Activated T-helper 9 cell treated with anti-CD3 and anti-CD28 coated beads, Interleukin-2, amount 50 U/mL, for 16 hours (primary cell): ENCODE results near the gene SERPINA4.
"Not testable (repeated sequence)": the region's sequence is repeated elsewhere in the genome, so short reads cannot be mapped to it uniquely, and the experiment has no call there.

Experiments
- DNase-seq: peaks from one replicate; pipeline ENCODE4 v3.0.0-alpha.2; 2020; ENCODE audit warnings: low read depth

The SERPINA4 gene

DNA sequence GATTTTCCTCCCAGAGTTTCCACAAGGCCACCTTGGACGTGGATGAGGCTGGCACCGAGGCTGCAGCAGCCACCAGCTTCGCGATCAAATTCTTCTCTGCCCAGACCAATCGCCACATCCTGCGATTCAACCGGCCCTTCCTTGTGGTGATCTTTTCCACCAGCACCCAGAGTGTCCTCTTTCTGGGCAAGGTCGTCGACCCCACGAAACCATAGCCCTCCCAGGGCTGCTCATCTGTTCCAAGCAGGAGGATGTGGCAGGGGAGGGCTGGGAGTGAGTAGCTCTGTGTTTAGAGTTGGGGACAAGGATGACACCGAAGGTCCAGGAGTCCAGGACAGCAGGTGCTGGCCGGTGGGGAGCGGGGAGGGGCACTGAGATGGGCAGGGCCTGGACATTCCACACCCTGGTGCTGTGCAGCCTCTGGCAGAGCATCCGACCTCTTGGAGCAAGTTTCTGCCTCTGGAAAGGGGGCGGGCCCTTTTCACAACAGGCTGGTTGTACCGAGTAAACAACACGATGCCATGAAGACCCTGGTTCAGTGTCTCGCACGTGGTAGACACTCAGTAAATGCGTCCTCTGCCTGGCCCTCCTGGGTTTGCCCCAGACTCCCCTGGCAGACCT, 8.2 kb downstream of the SERPINA4 start:
- no peak for DNase-seq

DNA sequence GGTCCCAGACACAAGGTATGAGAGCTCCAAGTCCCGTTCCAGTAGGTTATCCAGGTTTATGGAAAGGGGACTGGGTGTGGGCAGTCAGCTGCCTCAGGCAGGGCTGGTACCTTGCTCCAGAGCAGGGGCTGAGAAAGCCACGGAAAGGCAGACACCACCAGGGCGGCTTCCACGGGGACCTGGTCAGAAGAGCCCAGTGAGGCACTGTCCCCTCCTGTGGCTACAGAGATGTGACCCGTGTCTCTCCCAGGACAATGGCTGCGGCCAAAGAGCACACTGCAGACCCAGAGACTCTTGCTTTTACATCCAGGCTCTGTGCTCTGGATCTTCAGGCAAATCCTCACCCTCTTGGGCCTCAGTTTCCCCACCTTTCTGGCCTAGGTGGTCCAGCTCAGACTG, 8.8 kb downstream of the SERPINA4 start:
- DNase-seq, result no peak

GRCh38 chr14:94570440-94570839, 9.2 kb downstream of the SERPINA4 start:
- DNase-seq, result no peak

GRCh38 chr14:94571395-94571794, 10.2 kb downstream of the SERPINA4 start:
- DNase-seq, result no peak

DNA sequence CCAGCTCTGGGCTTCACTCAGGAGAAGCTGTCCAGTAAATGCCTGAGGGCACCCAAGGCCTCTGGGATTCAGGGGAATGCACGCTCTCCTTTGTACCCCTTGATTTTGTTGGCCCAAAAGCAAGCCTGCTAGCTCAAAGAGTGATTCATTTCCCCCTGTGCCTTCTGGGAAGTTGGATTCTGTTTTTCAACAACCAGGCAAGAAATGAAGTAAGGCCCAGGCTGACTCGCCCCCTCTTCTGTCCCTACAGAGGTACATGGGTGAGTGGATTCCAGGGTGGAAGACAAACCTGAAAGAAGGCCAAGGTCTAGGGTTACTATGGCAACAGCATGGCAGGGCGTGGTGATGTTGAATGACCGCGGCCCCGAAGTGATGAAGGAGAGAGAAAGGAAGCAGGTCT, 10.7 kb downstream of the SERPINA4 start:
- DNase-seq, result no peak

DNA sequence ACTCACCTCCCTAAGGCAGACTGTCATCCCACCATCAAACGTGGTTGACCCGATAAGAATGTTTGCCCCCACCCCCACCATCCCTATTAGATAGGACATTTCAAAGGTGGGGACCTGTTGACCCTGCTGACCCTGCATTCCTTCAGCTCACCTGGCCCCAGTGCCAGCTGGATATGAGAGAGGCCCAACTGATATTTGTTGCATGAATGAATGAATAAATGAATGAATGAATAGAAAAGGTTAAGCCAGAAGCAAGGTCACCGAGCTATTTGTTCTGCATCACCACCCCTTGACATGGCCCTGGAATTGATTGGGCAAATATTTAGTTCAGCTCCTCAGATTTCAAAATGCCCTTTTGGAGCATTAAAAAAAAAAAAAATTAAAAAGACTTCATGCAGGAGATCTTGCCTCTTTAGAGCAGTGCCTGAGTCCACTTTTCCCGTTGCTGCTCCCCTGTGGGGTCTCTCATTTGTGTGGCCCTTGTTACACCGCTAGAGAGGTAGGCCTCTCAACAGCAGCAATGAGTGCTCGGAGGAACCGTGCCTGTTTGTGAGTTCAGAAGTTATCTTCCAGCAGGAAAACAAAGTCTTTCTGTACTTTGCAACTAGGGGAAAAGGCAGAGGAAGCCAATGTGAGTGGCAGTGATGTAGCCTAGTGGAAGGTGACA, 11.5 kb downstream of the SERPINA4 start:
- no peak for DNase-seq

DNA sequence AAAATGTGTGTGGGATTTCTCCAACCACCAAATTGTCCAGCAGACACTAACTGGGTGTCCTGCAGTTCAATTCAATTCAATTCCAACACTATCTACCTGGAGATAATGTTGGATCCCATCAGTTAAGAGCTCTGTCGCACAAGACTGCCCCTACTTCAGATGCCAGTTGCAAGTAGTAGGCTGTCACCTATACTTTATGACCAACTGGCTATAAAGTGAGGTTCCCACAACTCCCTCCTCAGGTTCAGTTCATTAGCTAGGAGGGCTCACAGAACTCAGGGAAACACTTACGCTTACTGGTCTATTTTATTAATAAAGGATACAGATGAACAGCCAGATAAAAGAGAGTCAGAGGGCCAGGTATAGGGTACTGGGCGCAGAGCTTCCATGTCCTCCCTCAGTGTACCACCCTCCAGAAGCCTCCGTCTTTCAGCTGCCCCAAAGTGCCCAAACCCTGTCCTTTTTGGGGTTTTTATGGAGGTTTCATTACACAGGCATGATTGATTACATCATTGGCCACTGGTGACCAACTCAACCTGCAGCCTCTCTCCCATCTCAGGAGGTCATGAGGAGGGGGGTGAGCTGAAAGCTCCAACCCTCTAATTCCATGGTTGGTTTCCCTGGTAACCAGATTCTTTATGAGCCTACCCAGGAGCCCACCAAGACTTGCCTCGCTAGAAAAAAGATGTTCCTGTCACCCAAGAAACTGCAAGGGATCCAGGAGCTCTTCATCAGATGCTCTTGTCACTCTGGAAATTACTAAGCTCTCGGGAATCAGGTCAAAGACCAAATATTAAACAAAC, 12.4 kb downstream of the SERPINA4 start:
- no peak for DNase-seq

DNA sequence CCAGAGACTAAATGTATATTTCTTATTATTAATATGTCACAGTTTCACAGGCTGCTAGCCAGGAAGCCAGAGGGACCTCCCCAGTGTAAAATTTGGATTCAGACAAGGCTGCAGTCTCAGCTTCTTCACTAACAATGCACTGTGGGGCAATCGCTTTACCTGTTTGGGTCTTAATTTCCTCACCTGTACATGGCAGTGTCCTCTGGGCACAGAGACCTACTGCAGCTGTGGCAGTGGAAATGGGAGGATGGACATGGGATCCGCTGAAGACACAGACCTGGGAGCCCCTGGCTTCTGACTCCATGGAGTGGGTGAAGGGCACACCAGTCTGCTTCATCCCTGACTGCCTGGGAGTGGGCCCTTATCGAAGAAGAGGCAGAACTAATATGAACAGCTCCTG, 13.1 kb downstream of the SERPINA4 start:
- no peak for DNase-seq

DNA sequence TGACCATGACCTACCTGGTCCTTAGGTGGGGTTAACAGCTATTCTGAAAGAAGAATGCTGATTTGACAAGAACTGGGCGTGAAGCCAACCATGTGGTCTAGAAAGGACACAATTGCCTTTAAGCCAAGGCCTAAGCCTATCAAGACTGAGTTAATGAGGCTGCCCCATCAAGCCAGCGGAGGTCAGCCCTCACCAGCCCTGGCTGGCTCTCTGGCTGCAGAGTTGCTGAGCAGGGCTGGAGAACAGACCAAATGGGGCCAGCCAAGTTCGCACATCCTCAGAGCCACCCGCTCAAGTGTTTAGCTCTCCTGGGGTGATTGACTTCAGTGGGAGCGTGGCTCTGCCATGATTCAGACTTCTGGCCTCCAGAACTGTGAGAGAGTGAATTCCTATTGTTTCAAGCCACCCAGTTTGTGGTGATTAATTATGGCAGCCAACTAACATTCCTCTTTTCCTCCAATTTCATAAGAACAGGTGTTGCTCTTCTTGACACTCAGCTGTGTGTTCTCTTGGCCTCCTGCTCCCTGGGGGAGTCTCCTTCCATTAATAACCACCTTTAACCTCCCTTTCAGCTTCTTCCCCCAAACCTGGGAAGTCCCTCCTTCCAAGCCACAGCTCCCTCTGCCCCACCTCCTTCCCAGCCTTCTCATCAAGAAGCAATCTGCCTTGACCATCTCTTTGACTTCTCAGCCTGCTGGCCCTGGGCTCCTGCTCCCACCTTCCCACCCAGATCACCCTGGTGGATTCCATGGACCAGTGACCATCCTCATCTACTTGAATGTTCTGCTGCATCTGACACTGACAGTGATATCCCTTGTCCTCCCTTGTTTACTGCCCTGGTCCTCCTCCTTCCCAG, 14.7 kb downstream of the SERPINA4 start:
- no peak for DNase-seq

- not testable (repeated sequence) for DNase-seq
Observed at GRCh38 chr14:94577472-94577871, 16.2 kb downstream of the SERPINA4 start.

GRCh38 chr14:94578712-94579111, 17.5 kb downstream of the SERPINA4 start:
- no peak for DNase-seq

DNA sequence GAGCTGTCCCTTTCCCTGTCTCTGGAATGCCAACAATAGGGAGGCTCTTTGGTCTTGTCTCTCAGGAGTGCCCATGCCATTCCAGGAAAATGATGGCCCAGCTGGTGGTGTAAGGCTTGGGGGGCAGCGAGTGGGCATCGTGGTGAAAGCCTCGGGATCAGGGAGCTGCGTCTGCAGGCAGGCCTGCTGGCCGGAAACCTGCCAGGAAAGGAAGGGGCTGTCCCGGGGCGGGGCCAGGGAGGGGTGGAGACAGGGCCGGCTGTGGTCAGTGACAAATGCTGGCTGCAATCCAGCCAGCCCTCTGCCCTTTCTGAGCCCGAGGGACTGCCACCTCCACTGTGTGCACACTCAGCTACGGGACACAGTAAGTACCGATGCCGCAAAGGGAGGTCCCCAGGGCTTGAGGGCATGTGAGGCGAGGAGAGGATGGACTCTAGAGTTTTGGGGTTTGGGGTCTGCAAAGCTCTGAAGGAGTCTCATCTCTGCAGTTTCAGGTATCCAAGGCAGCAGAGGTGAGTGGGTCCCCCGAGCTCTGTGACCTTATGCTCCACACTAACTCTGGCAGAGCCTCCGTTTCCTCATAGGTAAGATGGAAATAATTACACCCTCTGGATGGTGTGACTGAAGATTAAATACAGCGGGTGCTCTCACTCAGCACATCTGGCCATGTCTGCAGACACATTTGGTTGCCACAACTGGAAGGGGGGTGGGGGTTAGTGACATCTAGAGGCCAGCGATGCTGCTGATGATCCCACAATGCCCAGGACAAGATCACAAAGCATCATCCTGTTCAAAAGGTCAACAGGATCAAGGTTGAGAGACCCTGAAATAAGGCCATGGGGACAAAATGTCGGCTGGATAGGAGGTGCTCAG, 20.1 kb downstream of the SERPINA4 start, which contains the start of gene SERPINA5:
TSS of gene SERPINA5 (plus strand) at position 300 of the 873 bp plus-strand sequence. CDS start 5,937 bp downstream, outside the sequence.
- no peak for DNase-seq

GRCh38 chr14:94582199-94582750, 21.0 kb downstream of the SERPINA4 start:
- DNase-seq, result no peak

DNA sequence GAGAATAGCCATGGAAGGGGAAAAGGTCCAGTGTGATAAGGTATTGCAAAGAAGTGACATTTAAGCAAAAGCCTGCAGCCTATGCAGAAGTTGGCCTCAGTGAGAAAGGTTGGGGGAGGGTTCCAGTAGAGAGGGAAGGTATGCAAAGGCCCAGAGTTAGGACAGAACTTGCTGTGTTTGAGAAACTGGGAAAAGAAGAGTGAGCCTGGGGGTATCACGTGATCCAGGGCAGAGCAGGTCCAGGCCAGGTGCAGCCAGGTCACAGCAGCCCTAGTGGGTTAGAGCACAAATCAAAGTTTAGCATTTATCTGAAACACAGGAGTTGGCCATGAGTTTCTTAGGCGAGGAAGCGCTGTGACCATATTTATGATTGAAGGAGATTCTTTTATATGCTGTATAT, 21.6 kb downstream of the SERPINA4 start:
- DNase-seq, result no peak

- no peak for DNase-seq
Observed at GRCh38 chr14:94583557-94583956, 22.3 kb downstream of the SERPINA4 start.

DNA sequence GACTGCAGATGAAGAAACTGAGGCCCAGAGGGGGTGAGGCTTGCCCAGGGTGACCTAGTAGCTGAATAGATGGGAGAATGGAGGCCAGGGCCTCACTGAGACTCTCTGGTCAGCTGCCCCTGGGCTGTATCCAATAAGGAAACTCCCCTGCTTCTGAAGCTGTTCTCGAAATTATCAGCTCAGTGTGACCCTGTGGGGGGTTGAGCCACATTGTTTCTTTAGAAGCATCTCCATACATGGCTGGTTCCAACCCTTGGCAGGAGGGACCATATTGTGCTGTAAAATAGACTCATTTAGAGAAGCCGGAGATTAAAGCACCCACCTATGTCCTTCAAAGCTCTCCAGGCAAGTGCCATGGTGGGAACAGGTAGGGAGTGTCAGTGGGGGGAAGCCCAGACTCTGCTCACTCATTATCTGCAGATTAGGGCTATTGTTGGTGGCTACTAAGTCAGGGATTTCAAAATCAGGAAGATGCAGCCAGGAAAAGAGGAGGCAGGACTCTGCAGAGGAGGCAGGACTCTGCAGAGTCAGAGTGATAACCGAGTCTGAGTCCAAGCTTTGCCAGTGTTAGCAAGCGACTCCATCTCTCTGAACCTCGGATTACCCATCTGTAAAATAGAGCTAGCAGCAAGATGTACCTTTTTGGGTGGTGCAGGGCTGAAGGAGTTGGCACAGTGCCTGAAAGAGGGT, 23.5 kb downstream of the SERPINA4 start:
- DNase-seq, result no peak

- no peak for DNase-seq
Observed at GRCh38 chr14:94586635-94587034, 25.4 kb downstream of the SERPINA4 start.

DNA sequence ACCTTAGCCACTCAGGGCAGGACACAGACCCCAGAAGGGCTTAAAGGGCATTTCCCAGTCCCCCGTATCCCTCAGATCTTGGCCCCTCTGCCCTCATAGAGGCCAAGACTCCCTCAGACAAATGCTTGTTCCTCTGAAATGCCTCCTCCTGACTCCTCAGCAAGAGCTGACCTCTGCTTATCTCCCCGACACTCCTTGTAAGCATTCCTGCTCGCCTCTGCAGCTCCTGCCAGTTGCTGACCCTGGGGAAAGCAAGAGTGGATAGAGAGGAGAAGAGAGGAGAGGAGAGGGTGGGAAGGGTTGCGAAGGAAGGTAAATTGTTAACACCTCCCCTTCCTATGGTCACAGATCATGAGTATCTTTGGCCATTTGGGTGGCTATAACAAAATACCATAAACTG, 27.1 kb downstream of the SERPINA4 start:
- DNase-seq, result no peak

- no peak for DNase-seq
Observed at GRCh38 chr14:94591073-94591472, 29.8 kb downstream of the SERPINA4 start.

DNA sequence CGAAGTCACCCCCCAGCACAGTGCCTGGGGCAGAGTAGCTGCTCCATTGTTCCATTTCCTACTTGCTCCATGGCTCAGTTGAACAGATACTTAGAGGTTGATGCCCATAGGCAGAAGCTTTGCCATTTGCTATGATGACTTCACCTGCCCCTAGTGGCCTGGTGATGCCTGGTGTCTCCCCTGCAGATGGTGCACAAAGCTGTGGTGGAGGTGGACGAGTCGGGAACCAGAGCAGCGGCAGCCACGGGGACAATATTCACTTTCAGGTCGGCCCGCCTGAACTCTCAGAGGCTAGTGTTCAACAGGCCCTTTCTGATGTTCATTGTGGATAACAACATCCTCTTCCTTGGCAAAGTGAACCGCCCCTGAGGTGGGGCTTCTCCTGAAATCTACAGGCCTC, 30.6 kb downstream of the SERPINA4 start:
- no peak for DNase-seq
